Kidney (tissue), 14 donors: ENCODE data around the gene PDE9A. TPM values are rescaled to one million over a fixed set of nuclear protein-coding genes. Genes with fewer than 3 reads are reported as not detected.

Experiments used
- DNase-seq, 5 donors: peaks; one replicate each; pipeline ENCODE4 v3.0.0-alpha.2; 2013 to 2020
- FAIRE-seq: peaks from 2 replicates; lab custom pipeline; 2012; peaks lifted over from hg19 to GRCh38; lab: Jason Lieb, UNC
- H3K27ac ChIP-seq, 2 donors: one replicate each; pipeline ENCODE4 v1.7.0; 2013; ENCODE audit warnings: low read depth in 2 of 2, low read length in 2 of 2, inconsistent platforms in 1 of 2
- H3K27me3 ChIP-seq: one replicate; pipeline ENCODE4 v1.7.1; 2013; ENCODE audit warnings: low read length, inconsistent platforms; ENCODE audit not compliant: control insufficient read depth, insufficient read depth
- H3K36me3 ChIP-seq, 3 donors: one replicate each; pipeline versions ENCODE4 v1.7.0 to v1.7.1; 2013; ENCODE audit warnings: low read length in 3 of 3, control low read depth in 1 of 3, inconsistent platforms in 1 of 3; ENCODE audit not compliant: insufficient read depth in 3 of 3, control insufficient read depth in 2 of 3
- H3K4me1 ChIP-seq, 3 donors: one replicate each; pipeline versions ENCODE4 v1.7.0 to v1.7.1; 2013; ENCODE audit warnings: low read length in 3 of 3, inconsistent platforms in 1 of 3, low read depth in 1 of 3; ENCODE audit not compliant: control insufficient read depth in 2 of 3, insufficient read depth in 2 of 3
- H3K4me3 ChIP-seq, 3 donors: one replicate each; pipeline versions ENCODE4 v1.7.0 to v1.8.1; 2013; ENCODE audit warnings: low read length in 3 of 3, control low read depth in 1 of 3, inconsistent platforms in 1 of 3
- H3K9ac ChIP-seq, 3 donors: one replicate each; pipeline versions ENCODE4 v1.7.0 to v1.7.1; 2013; ENCODE audit warnings: low read length in 3 of 3, control low read depth in 1 of 3, inconsistent platforms in 1 of 3
- H3K9me3 ChIP-seq, 3 donors: one replicate each; pipeline versions ENCODE4 v1.7.0 to v1.7.1; 2013; ENCODE audit warnings: low read length in 3 of 3, control low read depth in 1 of 3, inconsistent platforms in 1 of 3; ENCODE audit not compliant: control insufficient read depth in 2 of 3, insufficient read depth in 1 of 3
- CTCF ChIP-seq: IDR thresholded peaks from 3 replicates; pipeline ENCODE4 v1.5.1; 2012; ENCODE audit warnings: mild to moderate bottlenecking, moderate library complexity, borderline replicate concordance; ENCODE audit not compliant: insufficient read depth; ENCODE audit errors: extremely low read depth
- intact Hi-C: fragments of 100-400 bp; cut with DNase I; formaldehyde crosslinking; loops from one replicate; pipeline ENCODE4 v1.11.1; 2022
- polyA plus RNA-seq: library from polyadenylated mRNA; stranded (reverse); fragments of 350-450 nt; fragmentation: Illumina TruSeq; extraction: RNeasy Lipid Tissue Mini Kit (QIAGEN cat#74804); gene quantifications from one replicate; pipeline ENCODE4 v1.2.3, GENCODE V29; 2014; ENCODE audit warnings: low read depth, low replicate concordance; ENCODE audit not compliant: insufficient read depth
- total RNA-seq: library from RNA; stranded (reverse); fragmentation: NEBNext Ultra II Directional; extraction: Animal tissue kit (Norgen Biotek cat#: 25700); gene quantifications from one replicate; pipeline ENCODE4 v1.2.1, GENCODE V29; 2021
- donor health status: control.
- donor health status: control.
- donor health status: control.
- donor health status: control.
- donor health status: control.
- donor health status: DM: yes; HTN: yes; CAD: no.
- donor health status: Normal renal cell carcinoma (clear cell type).

The PDE9A gene
- total and polyA plus RNA-seq, 2 donors from 2014 or later: 30.1 to 39.0 TPM

- Histone ChIP-seq H3K36me3 (no peaks in the 10 kb centered on the region), H3K9ac (no peak overlapping the region), H3K27me3 (no peaks in the 10 kb centered on the region), H3K4me1 (peaks cover 0 to 39% (median 37%) of the 10 kb centered on the region in 3 donors), H3K4me3 (no peak overlapping the region), H3K27ac (peak overlapping the region; percentile 4 to 89), H3K9me3 (no peaks in the 10 kb centered on the region)
- no peak for FAIRE-seq
- TF ChIP-seq CTCF: no peak
- DNase-seq: peak in 2 of 5 donors; percentile 8 to 55
- intact Hi-C loops: no loop called here
Measured at GRCh38 chr21:42736646-42737350, 83.4 kb downstream of the PDE9A start.

- H3K4me1 ChIP-seq: peaks cover 0 to 36% (median 35%) of the 10 kb centered on the region in 3 donors
- peak overlapping the region; percentile 83 to 89 for H3K27ac ChIP-seq
- FAIRE-seq (peak; percentile 76), DNase-seq (peak in 4 of 5 donors; percentile 31 to 88 (median 52))
- no peaks in the 10 kb centered on the region for H3K9me3 ChIP-seq
- no peak for TF ChIP-seq CTCF
- H3K9ac ChIP-seq: peak overlapping the region in 2 of 3 donors; percentile 33 to 48
- H3K4me3 ChIP-seq: peak overlapping the region in 1 of 3 donors; percentile 11
- no peaks in the 10 kb centered on the region for H3K27me3 ChIP-seq
- no peaks in the 10 kb centered on the region for H3K36me3 ChIP-seq
- intact Hi-C loops: no loop called here
Measured at GRCh38 chr21:42737951-42738590, 84.7 kb downstream of the PDE9A start.

GRCh38 chr21:42739061-42739931, 85.9 kb downstream of the PDE9A start:
- no peaks in the 10 kb centered on the region for H3K36me3 ChIP-seq
- TF ChIP-seq CTCF: no peak

More at GRCh38 chr21:42739061-42739931, 85.9 kb downstream of the PDE9A start:
- intact Hi-C loops: no loop called here
- no peak overlapping the region for H3K4me3 ChIP-seq
- no peaks in the 10 kb centered on the region for H3K27me3 ChIP-seq
- FAIRE-seq: no peak
- H3K9ac ChIP-seq: peak overlapping the region in 1 of 3 donors; percentile 48
- no peaks in the 10 kb centered on the region for H3K9me3 ChIP-seq
- peaks cover 0 to 34% (median 31%) of the 10 kb centered on the region in 3 donors for H3K4me1 ChIP-seq
- H3K27ac ChIP-seq: peak overlapping the region; percentile 56 to 83
- DNase-seq: peak in 1 of 5 donors; percentile 61
